Suppressor macrophage treated with lipopolysaccharide for 1 hour (primary cell): ENCODE data around the gene CCDC149.

ENCODE experiments used
- DNase-seq, 3 donors: peaks; one replicate each; pipeline ENCODE4 v3.0.0-alpha.2; 2020 to 2022

The CCDC149 gene

GRCh38 chr4:24912252-24913118, at the start of gene CCDC149:
TSS of gene CCDC149 (minus strand) at chr4:24913042. CDS start at chr4:24912864, 178 bp downstream.
- peak; percentile 72 to 87 (median 72) for DNase-seq

- DNase-seq = peak in 1 of 3 donors; percentile 50
Measured at GRCh38 chr4:24957886-24958285, 45.0 kb upstream of the CCDC149 start.

- DNase-seq = no peak
Measured at GRCh38 chr4:24956763-24957162, 43.9 kb upstream of the CCDC149 start.

- DNase-seq = no peak
Measured at GRCh38 chr4:24956091-24956490, 43.2 kb upstream of the CCDC149 start.

GRCh38 chr4:24952667-24953066, 39.8 kb upstream of the CCDC149 start:
- no peak for DNase-seq

- no peak for DNase-seq
Measured at GRCh38 chr4:24949970-24950369, 37.1 kb upstream of the CCDC149 start.

GRCh38 chr4:24937917-24938281, 25.1 kb upstream of the CCDC149 start:
- no peak for DNase-seq

GRCh38 chr4:24937176-24937916, 24.5 kb upstream of the CCDC149 start:
- no peak for DNase-seq

GRCh38 chr4:24935856-24936255, 23.0 kb upstream of the CCDC149 start:
- peak in 2 of 3 donors; percentile 10 to 35 for DNase-seq

- DNase-seq = no peak
Measured at GRCh38 chr4:24934311-24934710, 21.5 kb upstream of the CCDC149 start.

- DNase-seq = no peak
Measured at GRCh38 chr4:24933684-24934275, 20.9 kb upstream of the CCDC149 start.

- DNase-seq = no peak
Measured at GRCh38 chr4:24932515-24933225, 19.8 kb upstream of the CCDC149 start.

GRCh38 chr4:24930151-24930550, 17.3 kb upstream of the CCDC149 start:
- peak; percentile 67 to 85 (median 85) for DNase-seq

- peak in 2 of 3 donors; percentile 16 to 36 for DNase-seq
Measured at GRCh38 chr4:24928708-24929107, 15.9 kb upstream of the CCDC149 start.

GRCh38 chr4:24927049-24927448, 14.2 kb upstream of the CCDC149 start:
- peak; percentile 60 to 89 (median 73) for DNase-seq

- peak; percentile 24 to 65 (median 35) for DNase-seq
Measured at GRCh38 chr4:24924309-24924781, 11.5 kb upstream of the CCDC149 start.

- no peak for DNase-seq
Measured at GRCh38 chr4:24923550-24923949, 10.7 kb upstream of the CCDC149 start.

- no peak for DNase-seq
Measured at GRCh38 chr4:24923002-24923401, 10.2 kb upstream of the CCDC149 start.

- no peak for DNase-seq
Measured at GRCh38 chr4:24922416-24922815, 9.6 kb upstream of the CCDC149 start.

- DNase-seq = no peak
Measured at GRCh38 chr4:24921491-24921890, 8.6 kb upstream of the CCDC149 start.

- no peak for DNase-seq
Measured at GRCh38 chr4:24920008-24920407, 7.2 kb upstream of the CCDC149 start.

- no peak for DNase-seq
Measured at GRCh38 chr4:24917076-24917856, 4.4 kb upstream of the CCDC149 start.
